ENCODE results near the gene SMIM35. TPM values are rescaled to one million over a fixed set of nuclear protein-coding genes. Genes with fewer than 3 reads are reported as not detected.

SMIM35 gene
- total and polyA plus RNA-seq, 7 donors: 0.09 TPM; not detected in 6

- no peaks in the 10 kb centered on the region for H3K36me3 ChIP-seq (ENCODE audit: insufficient read depth in 1 of 2, low read depth in 1 of 2)
- no peak for TF ChIP-seq CTCF (IDR thresholded peaks at IDR 0.05)
- H3K27ac ChIP-seq: no peak overlapping the region
- H3K27me3 ChIP-seq (ENCODE audit: insufficient read depth in 3 of 3, low read length in 2 of 3): peaks cover 0 to 4% (median 0%) of the 10 kb centered on the region in 3 donors
- DNase-seq (no peak), ATAC-seq (no peak)
- H3K4me1 ChIP-seq: no peaks in the 10 kb centered on the region
- H3K9me3 ChIP-seq: no peaks in the 10 kb centered on the region
- intact Hi-C loops (cut with DNase I): no loop called here
- 68 to 81% (median 71%) methylated on average over 4 of the region's 4 CpGs for WGBS, 3 donors
- H3K4me3 ChIP-seq: no peak overlapping the region
These were observed 83.3 kb downstream of the SMIM35 start for GRCh38 chr11:118003456-118003855.

GRCh38 chr11:118002541-118003423, 84.0 kb downstream of the SMIM35 start:
- intact Hi-C loops (cut with DNase I): no loop called here
- Histone ChIP-seq H3K36me3 (ENCODE audit: insufficient read depth in 1 of 2, low read depth in 1 of 2) (no peaks in the 10 kb centered on the region), H3K4me1 (no peaks in the 10 kb centered on the region), H3K27ac (peak overlapping the region; percentile 30), H3K4me3 (no peak overlapping the region), H3K27me3 (ENCODE audit: insufficient read depth in 3 of 3, low read length in 2 of 3) (peaks cover 0 to 4% (median 0%) of the 10 kb centered on the region in 3 donors), H3K9me3 (no peaks in the 10 kb centered on the region)
- WGBS, 3 donors: 53 to 77% (median 74%) methylated on average over 7 of the region's 7 CpGs
- TF ChIP-seq CTCF (IDR thresholded peaks at IDR 0.05): no peak
- DNase-seq (peak in 1 of 2 donors; percentile 58), ATAC-seq (peak; percentile 37 to 63 (median 44))

- no peak for DNase-seq
- Histone ChIP-seq H3K27ac (peak overlapping the region; percentile 30), H3K27me3 (ENCODE audit: insufficient read depth in 3 of 3, low read length in 2 of 3) (peaks cover 0 to 4% (median 0%) of the 10 kb centered on the region in 3 donors), H3K4me1 (no peaks in the 10 kb centered on the region), H3K9me3 (no peaks in the 10 kb centered on the region), H3K4me3 (no peak overlapping the region), H3K36me3 (ENCODE audit: insufficient read depth in 1 of 2, low read depth in 1 of 2) (no peaks in the 10 kb centered on the region)
- intact Hi-C loops (cut with DNase I): no loop called here
- 90 to 94% (median 94%) methylated on average over 6 of the region's 6 CpGs for WGBS, 3 donors
- no peak for ATAC-seq
- no peak for TF ChIP-seq CTCF (IDR thresholded peaks at IDR 0.05)
These were observed 84.7 kb downstream of the SMIM35 start for GRCh38 chr11:118002010-118002540.

- WGBS, 3 donors: 81 to 87% (median 82%) methylated on average over 5 of the region's 5 CpGs
- H3K9me3 ChIP-seq: no peaks in the 10 kb centered on the region
- intact Hi-C loops (cut with DNase I): no loop called here
These were observed 85.2 kb downstream of the SMIM35 start for GRCh38 chr11:118001494-118001971.

More at GRCh38 chr11:118001494-118001971, 85.2 kb downstream of the SMIM35 start:
- Histone ChIP-seq H3K36me3 (ENCODE audit: insufficient read depth in 1 of 2, low read depth in 1 of 2) (no peaks in the 10 kb centered on the region), H3K27me3 (ENCODE audit: insufficient read depth in 3 of 3, low read length in 2 of 3) (peaks cover 0 to 4% (median 0%) of the 10 kb centered on the region in 3 donors), H3K4me3 (no peak overlapping the region), H3K27ac (no peak overlapping the region), H3K4me1 (no peaks in the 10 kb centered on the region)
- no peak for TF ChIP-seq CTCF (IDR thresholded peaks at IDR 0.05)
- DNase-seq (no peak), ATAC-seq (no peak)

Data from psoas muscle (tissue), 8 donors.